HG03432 (cell line): ENCODE results near the gene TAX1BP1.

Source experiments
- ATAC-seq: cut with Tn5 transposase; IDR thresholded peaks from one replicate; pipeline ENCODE4 v1.9.1; 2021; ENCODE audit warnings: mild to moderate bottlenecking, moderate library complexity; ENCODE audit not compliant: unreplicated experiment

The TAX1BP1 gene

GRCh38 chr7:27739909-27740448 is at the start of gene TAX1BP1:
TSS of gene TAX1BP1 (plus strand) at chr7:27740162. CDS start at chr7:27748525, 8,363 bp downstream.
- peak; percentile 97 for ATAC-seq

GRCh38 chr7:27690649-27691048 is 49.3 kb upstream of the TAX1BP1 start:
- ATAC-seq, result no peak

- no peak for ATAC-seq
Measured at GRCh38 chr7:27693794-27694193, 46.2 kb upstream of the TAX1BP1 start.

- no peak for ATAC-seq
Measured at GRCh38 chr7:27695096-27695495, 44.9 kb upstream of the TAX1BP1 start.

GRCh38 chr7:27697861-27698430 is 42.0 kb upstream of the TAX1BP1 start:
- peak; percentile 93 for ATAC-seq

- ATAC-seq, result no peak
Measured at GRCh38 chr7:27699751-27700150, 40.2 kb upstream of the TAX1BP1 start.

GRCh38 chr7:27700501-27700900 is 39.5 kb upstream of the TAX1BP1 start:
- no peak for ATAC-seq

GRCh38 chr7:27703181-27703580 is 36.8 kb upstream of the TAX1BP1 start:
- ATAC-seq, result no peak

- ATAC-seq, result no peak
Measured at GRCh38 chr7:27704422-27705199, 35.4 kb upstream of the TAX1BP1 start.

GRCh38 chr7:27705200-27705594 is 34.8 kb upstream of the TAX1BP1 start:
- ATAC-seq, result no peak

GRCh38 chr7:27708485-27708884 is 31.5 kb upstream of the TAX1BP1 start:
- no peak for ATAC-seq

GRCh38 chr7:27709137-27710075 is 30.6 kb upstream of the TAX1BP1 start:
- ATAC-seq, result no peak

- no peak for ATAC-seq
Measured at GRCh38 chr7:27712217-27712616, 27.7 kb upstream of the TAX1BP1 start.

- no peak for ATAC-seq
Measured at GRCh38 chr7:27714831-27715444, 25.0 kb upstream of the TAX1BP1 start.

- ATAC-seq, result no peak
Measured at GRCh38 chr7:27723085-27723484, 16.9 kb upstream of the TAX1BP1 start.

GRCh38 chr7:27727058-27727457 is 12.9 kb upstream of the TAX1BP1 start:
- ATAC-seq, result no peak

- no peak for ATAC-seq
Measured at GRCh38 chr7:27730112-27730511, 9.8 kb upstream of the TAX1BP1 start.

- ATAC-seq, result no peak
Measured at GRCh38 chr7:27734583-27734982, 5.4 kb upstream of the TAX1BP1 start.

GRCh38 chr7:27735165-27735564 is 4.8 kb upstream of the TAX1BP1 start:
- no peak for ATAC-seq

- ATAC-seq, result no peak
Measured at GRCh38 chr7:27735831-27736230, 4.1 kb upstream of the TAX1BP1 start.

- ATAC-seq, result no peak
Measured at GRCh38 chr7:27737178-27737577, 2.8 kb upstream of the TAX1BP1 start.
